Measurements from ENCODE around the gene RBM4. TPM values are rescaled to one million over a fixed set of nuclear protein-coding genes. Genes with fewer than 3 reads are reported as not detected.

RBM4 gene
- total and polyA plus RNA-seq, 2 of the 13 experiments (the other 11 are each of a cell fraction or from before 2014, with no cell fraction given), result 126 to 136 TPM

DNA sequence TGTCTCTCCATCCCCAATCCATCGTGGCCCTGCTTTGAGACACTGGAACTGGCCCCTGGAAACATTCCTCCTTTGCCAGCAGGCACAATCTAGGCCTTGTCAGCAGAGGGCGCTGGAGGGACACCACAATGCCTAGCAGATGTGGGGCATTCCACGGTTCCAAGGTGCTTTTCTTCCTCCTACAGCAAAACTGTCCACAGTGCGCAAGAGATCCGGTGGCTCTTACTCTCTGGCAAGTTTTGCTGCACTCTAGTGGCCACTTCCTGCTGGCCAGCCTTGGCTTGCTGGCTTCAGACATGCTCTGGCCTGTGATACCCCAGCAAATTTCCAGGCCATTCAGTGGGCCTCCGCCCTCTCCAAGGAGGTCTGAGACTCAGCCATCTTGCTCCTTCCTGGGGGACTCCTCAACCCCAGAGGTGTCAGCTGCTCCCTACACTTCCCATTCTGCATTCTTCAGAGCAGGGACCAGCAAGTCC, 56.3 kb downstream of the RBM4 start (continued):
- TF ChIP-seq, protein P1, sequence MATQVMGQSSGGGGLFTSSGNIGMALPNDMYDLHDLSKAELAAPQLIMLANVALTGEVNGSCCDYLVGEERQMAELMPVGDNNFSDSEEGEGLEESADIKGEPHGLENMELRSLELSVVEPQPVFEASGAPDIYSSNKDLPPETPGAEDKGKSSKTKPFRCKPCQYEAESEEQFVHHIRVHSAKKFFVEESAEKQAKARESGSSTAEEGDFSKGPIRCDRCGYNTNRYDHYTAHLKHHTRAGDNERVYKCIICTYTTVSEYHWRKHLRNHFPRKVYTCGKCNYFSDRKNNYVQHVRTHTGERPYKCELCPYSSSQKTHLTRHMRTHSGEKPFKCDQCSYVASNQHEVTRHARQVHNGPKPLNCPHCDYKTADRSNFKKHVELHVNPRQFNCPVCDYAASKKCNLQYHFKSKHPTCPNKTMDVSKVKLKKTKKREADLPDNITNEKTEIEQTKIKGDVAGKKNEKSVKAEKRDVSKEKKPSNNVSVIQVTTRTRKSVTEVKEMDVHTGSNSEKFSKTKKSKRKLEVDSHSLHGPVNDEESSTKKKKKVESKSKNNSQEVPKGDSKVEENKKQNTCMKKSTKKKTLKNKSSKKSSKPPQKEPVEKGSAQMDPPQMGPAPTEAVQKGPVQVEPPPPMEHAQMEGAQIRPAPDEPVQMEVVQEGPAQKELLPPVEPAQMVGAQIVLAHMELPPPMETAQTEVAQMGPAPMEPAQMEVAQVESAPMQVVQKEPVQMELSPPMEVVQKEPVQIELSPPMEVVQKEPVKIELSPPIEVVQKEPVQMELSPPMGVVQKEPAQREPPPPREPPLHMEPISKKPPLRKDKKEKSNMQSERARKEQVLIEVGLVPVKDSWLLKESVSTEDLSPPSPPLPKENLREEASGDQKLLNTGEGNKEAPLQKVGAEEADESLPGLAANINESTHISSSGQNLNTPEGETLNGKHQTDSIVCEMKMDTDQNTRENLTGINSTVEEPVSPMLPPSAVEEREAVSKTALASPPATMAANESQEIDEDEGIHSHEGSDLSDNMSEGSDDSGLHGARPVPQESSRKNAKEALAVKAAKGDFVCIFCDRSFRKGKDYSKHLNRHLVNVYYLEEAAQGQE (IDR thresholded peaks at IDR 0.05; ENCODE audit: borderline replicate concordance in 1 of 2, low read depth in 1 of 2, low read length in 2 of 2), result 0 out of 4 replicates have a peak, but pooled peaks of 1 of the 2 experiments have one; percentile 12
- no peak for TF ChIP-seq FLYWCH1 (CRISPR knock-in tag; IDR thresholded peaks at IDR 0.05)
- TF ChIP-seq, protein P2, sequence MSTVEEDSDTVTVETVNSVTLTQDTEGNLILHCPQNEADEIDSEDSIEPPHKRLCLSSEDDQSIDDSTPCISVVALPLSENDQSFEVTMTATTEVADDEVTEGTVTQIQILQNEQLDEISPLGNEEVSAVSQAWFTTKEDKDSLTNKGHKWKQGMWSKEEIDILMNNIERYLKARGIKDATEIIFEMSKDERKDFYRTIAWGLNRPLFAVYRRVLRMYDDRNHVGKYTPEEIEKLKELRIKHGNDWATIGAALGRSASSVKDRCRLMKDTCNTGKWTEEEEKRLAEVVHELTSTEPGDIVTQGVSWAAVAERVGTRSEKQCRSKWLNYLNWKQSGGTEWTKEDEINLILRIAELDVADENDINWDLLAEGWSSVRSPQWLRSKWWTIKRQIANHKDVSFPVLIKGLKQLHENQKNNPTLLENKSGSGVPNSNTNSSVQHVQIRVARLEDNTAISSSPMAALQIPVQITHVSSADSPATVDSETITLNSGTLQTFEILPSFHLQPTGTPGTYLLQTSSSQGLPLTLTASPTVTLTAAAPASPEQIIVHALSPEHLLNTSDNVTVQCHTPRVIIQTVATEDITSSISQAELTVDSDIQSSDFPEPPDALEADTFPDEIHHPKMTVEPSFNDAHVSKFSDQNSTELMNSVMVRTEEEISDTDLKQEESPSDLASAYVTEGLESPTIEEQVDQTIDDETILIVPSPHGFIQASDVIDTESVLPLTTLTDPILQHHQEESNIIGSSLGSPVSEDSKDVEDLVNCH (CRISPR knock-in tag; IDR thresholded peaks at IDR 0.05), result no peak
- no peak for TF ChIP-seq FOXA1 (IDR thresholded peaks at IDR 0.05)
- TF ChIP-seq FOXA1 (CRISPR knock-in tag; IDR thresholded peaks at IDR 0.05), result 0 out of 2 replicates have a peak, but pooled peaks have one; percentile 16
- TF ChIP-seq, protein P3, sequence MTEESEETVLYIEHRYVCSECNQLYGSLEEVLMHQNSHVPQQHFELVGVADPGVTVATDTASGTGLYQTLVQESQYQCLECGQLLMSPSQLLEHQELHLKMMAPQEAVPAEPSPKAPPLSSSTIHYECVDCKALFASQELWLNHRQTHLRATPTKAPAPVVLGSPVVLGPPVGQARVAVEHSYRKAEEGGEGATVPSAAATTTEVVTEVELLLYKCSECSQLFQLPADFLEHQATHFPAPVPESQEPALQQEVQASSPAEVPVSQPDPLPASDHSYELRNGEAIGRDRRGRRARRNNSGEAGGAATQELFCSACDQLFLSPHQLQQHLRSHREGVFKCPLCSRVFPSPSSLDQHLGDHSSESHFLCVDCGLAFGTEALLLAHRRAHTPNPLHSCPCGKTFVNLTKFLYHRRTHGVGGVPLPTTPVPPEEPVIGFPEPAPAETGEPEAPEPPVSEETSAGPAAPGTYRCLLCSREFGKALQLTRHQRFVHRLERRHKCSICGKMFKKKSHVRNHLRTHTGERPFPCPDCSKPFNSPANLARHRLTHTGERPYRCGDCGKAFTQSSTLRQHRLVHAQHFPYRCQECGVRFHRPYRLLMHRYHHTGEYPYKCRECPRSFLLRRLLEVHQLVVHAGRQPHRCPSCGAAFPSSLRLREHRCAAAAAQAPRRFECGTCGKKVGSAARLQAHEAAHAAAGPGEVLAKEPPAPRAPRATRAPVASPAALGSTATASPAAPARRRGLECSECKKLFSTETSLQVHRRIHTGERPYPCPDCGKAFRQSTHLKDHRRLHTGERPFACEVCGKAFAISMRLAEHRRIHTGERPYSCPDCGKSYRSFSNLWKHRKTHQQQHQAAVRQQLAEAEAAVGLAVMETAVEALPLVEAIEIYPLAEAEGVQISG (CRISPR knock-in tag; IDR thresholded peaks at IDR 0.05), result peak; percentile 78
- peak; percentile 58; the same call in 1 of the 2 replicates for TF ChIP-seq HDAC2 (CRISPR knock-in tag; IDR thresholded peaks at IDR 0.05)
- TF ChIP-seq, protein P4, sequence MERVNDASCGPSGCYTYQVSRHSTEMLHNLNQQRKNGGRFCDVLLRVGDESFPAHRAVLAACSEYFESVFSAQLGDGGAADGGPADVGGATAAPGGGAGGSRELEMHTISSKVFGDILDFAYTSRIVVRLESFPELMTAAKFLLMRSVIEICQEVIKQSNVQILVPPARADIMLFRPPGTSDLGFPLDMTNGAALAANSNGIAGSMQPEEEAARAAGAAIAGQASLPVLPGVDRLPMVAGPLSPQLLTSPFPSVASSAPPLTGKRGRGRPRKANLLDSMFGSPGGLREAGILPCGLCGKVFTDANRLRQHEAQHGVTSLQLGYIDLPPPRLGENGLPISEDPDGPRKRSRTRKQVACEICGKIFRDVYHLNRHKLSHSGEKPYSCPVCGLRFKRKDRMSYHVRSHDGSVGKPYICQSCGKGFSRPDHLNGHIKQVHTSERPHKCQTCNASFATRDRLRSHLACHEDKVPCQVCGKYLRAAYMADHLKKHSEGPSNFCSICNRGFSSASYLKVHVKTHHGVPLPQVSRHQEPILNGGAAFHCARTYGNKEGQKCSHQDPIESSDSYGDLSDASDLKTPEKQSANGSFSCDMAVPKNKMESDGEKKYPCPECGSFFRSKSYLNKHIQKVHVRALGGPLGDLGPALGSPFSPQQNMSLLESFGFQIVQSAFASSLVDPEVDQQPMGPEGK (CRISPR knock-in tag; IDR thresholded peaks at IDR 0.05), result 0 out of 2 replicates have a peak, but pooled peaks have one; percentile 32
- 0 out of 2 replicates have a peak, but pooled peaks have one; percentile 62 for TF ChIP-seq ZNF451 (CRISPR knock-in tag; IDR thresholded peaks at IDR 0.05)
- TF ChIP-seq, protein P5, sequence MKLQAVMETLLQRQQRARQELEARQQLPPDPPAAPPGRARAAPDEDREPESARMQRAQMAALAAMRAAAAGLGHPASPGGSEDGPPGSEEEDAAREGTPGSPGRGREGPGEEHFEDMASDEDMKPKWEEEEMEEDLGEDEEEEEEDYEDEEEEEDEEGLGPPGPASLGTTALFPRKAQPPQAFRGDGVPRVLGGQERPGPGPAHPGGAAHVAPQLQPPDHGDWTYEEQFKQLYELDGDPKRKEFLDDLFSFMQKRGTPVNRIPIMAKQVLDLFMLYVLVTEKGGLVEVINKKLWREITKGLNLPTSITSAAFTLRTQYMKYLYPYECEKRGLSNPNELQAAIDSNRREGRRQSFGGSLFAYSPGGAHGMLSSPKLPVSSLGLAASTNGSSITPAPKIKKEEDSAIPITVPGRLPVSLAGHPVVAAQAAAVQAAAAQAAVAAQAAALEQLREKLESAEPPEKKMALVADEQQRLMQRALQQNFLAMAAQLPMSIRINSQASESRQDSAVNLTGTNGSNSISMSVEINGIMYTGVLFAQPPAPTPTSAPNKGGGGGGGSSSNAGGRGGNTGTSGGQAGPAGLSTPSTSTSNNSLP (IDR thresholded peaks at IDR 0.05; ENCODE audit: low read depth, low read length), result peak; percentile 48; the same call in 1 of the 2 replicates
- TF ChIP-seq ARNT2 (CRISPR knock-in tag; IDR thresholded peaks at IDR 0.05; ENCODE audit: low read depth), result 0 out of 2 replicates have a peak, but pooled peaks have one; percentile 54
- peak; percentile 96 for TF ChIP-seq ELF3 (CRISPR knock-in tag; IDR thresholded peaks at IDR 0.05)
- 0 out of 2 replicates have a peak, but pooled peaks have one; percentile 81 for TF ChIP-seq ZNF34 (CRISPR knock-in tag; IDR thresholded peaks at IDR 0.05; ENCODE audit: borderline replicate concordance)
- TF ChIP-seq ZNF232 (CRISPR knock-in tag; IDR thresholded peaks at IDR 0.05; ENCODE audit: borderline replicate concordance), result peak; percentile 22; the same call in 1 of the 2 replicates

Measured in HepG2 (cell line).